ENCODE results near the gene CYP2D6.
"Not testable (repeated sequence)": the region's sequence is repeated elsewhere in the genome, so short reads cannot be mapped to it uniquely, and the experiment has no call there.

CYP2D6 gene

DNA sequence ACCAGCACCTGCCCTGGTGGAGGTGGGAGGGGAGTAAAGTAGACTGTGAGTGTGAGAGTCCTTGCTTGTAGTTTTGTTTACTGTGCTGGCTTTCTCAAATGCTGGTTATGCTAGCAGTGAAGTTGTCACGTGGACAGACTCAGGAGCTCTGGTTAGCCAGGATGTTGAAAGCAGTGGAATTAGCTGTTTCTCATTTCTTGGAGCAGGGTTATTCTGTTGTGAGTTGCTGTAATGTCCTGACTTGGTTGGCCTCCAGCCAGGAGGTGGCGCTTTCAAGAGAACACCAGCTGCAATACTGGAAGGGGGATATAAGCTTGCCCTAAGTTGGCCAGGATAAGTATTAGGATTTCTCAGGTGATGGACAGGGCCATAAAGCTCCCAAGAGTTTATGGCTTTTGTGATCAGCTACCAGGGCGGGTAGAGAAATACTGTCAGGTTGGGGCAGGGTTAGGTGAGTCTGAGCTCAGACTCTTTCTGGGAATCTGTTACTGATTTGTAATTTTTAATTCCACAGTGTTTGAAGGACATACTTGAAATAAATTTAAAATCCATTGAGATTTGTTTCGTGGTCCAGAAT, 13.7 kb downstream of the CYP2D6 start:
- Histone ChIP-seq H3K4me1 (ENCODE audit: control insufficient read depth in 5 of 5, insufficient read depth in 5 of 5, low read length in 5 of 5) (peaks cover 2 to 12% (median 4%) of the 10 kb centered on the region in 5 donors), H3K36me3 (ENCODE audit: control insufficient read depth in 5 of 5, insufficient read depth in 5 of 5, low read length in 5 of 5) (no peaks in the 10 kb centered on the region), H3K9ac (ENCODE audit: low read length in 5 of 5) (no peak overlapping the region), H3K27ac (ENCODE audit: low read depth, low read length) (no peak overlapping the region), H3K9me3 (ENCODE audit: control insufficient read depth in 5 of 5, low read length in 5 of 5) (peaks cover 0 to 10% (median 9%) of the 10 kb centered on the region in 5 donors), H3K4me3 (ENCODE audit: low read depth in 1 of 5, low read length in 5 of 5) (no peak overlapping the region), H3K27me3 (ENCODE audit: control insufficient read depth in 5 of 5, insufficient read depth in 4 of 5, low read length in 5 of 5) (no peaks in the 10 kb centered on the region)

DNA sequence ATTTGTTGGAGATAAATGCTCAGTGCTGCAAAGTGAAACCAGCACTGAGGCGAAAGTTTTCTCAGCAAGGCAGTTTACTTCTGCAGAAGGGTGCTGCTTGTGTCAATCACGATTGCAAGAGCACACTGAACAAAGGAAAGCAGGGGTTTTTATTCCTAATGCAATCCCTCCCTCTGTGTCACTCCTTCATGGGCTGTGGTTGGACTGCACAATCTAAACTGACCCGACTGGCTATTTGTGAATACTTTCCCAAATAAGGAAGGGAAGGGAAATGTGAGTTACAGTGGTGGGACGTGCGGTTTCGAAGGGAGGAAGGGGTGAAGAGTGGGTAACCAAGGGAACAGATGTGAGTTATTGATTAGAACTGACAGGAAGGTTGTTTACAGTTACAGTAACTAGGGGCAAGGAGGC, 15.2 kb downstream of the CYP2D6 start:
- H3K27me3 ChIP-seq (ENCODE audit: control insufficient read depth in 5 of 5, insufficient read depth in 4 of 5, low read length in 5 of 5); H3K27ac ChIP-seq (ENCODE audit: low read depth, low read length); H3K4me3 ChIP-seq (ENCODE audit: low read depth in 1 of 5, low read length in 5 of 5); H3K36me3 ChIP-seq (ENCODE audit: control insufficient read depth in 5 of 5, insufficient read depth in 5 of 5, low read length in 5 of 5); H3K9ac ChIP-seq (ENCODE audit: low read length in 5 of 5): not testable (repeated sequence)
- Histone ChIP-seq H3K4me1 (ENCODE audit: control insufficient read depth in 5 of 5, insufficient read depth in 5 of 5, low read length in 5 of 5) (peaks cover 2 to 12% (median 4%) of the 10 kb centered on the region in 5 donors), H3K9me3 (ENCODE audit: control insufficient read depth in 5 of 5, low read length in 5 of 5) (peaks cover 0 to 10% (median 9%) of the 10 kb centered on the region in 5 donors)

- Histone ChIP-seq H3K4me1 (ENCODE audit: control insufficient read depth in 5 of 5, insufficient read depth in 5 of 5, low read length in 5 of 5) (peaks cover 2 to 12% (median 4%) of the 10 kb centered on the region in 5 donors), H3K36me3 (ENCODE audit: control insufficient read depth in 5 of 5, insufficient read depth in 5 of 5, low read length in 5 of 5) (no peaks in the 10 kb centered on the region), H3K9me3 (ENCODE audit: control insufficient read depth in 5 of 5, low read length in 5 of 5) (peaks cover 0 to 10% (median 9%) of the 10 kb centered on the region in 5 donors), H3K27ac (ENCODE audit: low read depth, low read length) (no peak overlapping the region), H3K4me3 (ENCODE audit: low read depth in 1 of 5, low read length in 5 of 5) (no peak overlapping the region), H3K9ac (ENCODE audit: low read length in 5 of 5) (no peak overlapping the region), H3K27me3 (ENCODE audit: control insufficient read depth in 5 of 5, insufficient read depth in 4 of 5, low read length in 5 of 5) (no peaks in the 10 kb centered on the region)
These were observed 15.9 kb downstream of the CYP2D6 start for GRCh38 chr22:42114721-42115120.

- H3K36me3 ChIP-seq (ENCODE audit: control insufficient read depth in 5 of 5, insufficient read depth in 5 of 5, low read length in 5 of 5); H3K27ac ChIP-seq (ENCODE audit: low read depth, low read length); H3K9ac ChIP-seq (ENCODE audit: low read length in 5 of 5); H3K4me3 ChIP-seq (ENCODE audit: low read depth in 1 of 5, low read length in 5 of 5); H3K27me3 ChIP-seq (ENCODE audit: control insufficient read depth in 5 of 5, insufficient read depth in 4 of 5, low read length in 5 of 5): not testable (repeated sequence)
- H3K4me1 ChIP-seq (ENCODE audit: control insufficient read depth in 5 of 5, insufficient read depth in 5 of 5, low read length in 5 of 5): peaks cover 2 to 12% (median 4%) of the 10 kb centered on the region in 5 donors
- H3K9me3 ChIP-seq (ENCODE audit: control insufficient read depth in 5 of 5, low read length in 5 of 5): peaks cover 0 to 10% (median 9%) of the 10 kb centered on the region in 5 donors
These were observed 17.8 kb downstream of the CYP2D6 start for GRCh38 chr22:42112793-42113192.

GRCh38 chr22:42111798-42112197, 18.8 kb downstream of the CYP2D6 start:
- H3K4me3 ChIP-seq (ENCODE audit: low read depth in 1 of 5, low read length in 5 of 5): no peak overlapping the region
- peaks cover 1 to 5% (median 3%) of the 10 kb centered on the region in 5 donors for H3K4me1 ChIP-seq (ENCODE audit: control insufficient read depth in 5 of 5, insufficient read depth in 5 of 5, low read length in 5 of 5)
- H3K9me3 ChIP-seq (ENCODE audit: control insufficient read depth in 5 of 5, low read length in 5 of 5): peaks cover 0 to 10% (median 9%) of the 10 kb centered on the region in 5 donors
- H3K27ac ChIP-seq (ENCODE audit: low read depth, low read length): no peak overlapping the region
- no peaks in the 10 kb centered on the region for H3K27me3 ChIP-seq (ENCODE audit: control insufficient read depth in 5 of 5, insufficient read depth in 4 of 5, low read length in 5 of 5)
- H3K9ac ChIP-seq (ENCODE audit: low read length in 5 of 5): no peak overlapping the region
- no peaks in the 10 kb centered on the region for H3K36me3 ChIP-seq (ENCODE audit: control insufficient read depth in 5 of 5, insufficient read depth in 5 of 5, low read length in 5 of 5)

GRCh38 chr22:42108848-42109247, 21.8 kb downstream of the CYP2D6 start:
- Histone ChIP-seq H3K9ac (ENCODE audit: low read length in 5 of 5) (no peak overlapping the region), H3K9me3 (ENCODE audit: control insufficient read depth in 5 of 5, low read length in 5 of 5) (peaks cover 0 to 11% (median 9%) of the 10 kb centered on the region in 5 donors), H3K27ac (ENCODE audit: low read depth, low read length) (no peak overlapping the region), H3K4me3 (ENCODE audit: low read depth in 1 of 5, low read length in 5 of 5) (no peak overlapping the region), H3K36me3 (ENCODE audit: control insufficient read depth in 5 of 5, insufficient read depth in 5 of 5, low read length in 5 of 5) (no peaks in the 10 kb centered on the region), H3K4me1 (ENCODE audit: control insufficient read depth in 5 of 5, insufficient read depth in 5 of 5, low read length in 5 of 5) (no peaks in the 10 kb centered on the region), H3K27me3 (ENCODE audit: control insufficient read depth in 5 of 5, insufficient read depth in 4 of 5, low read length in 5 of 5) (no peaks in the 10 kb centered on the region)

DNA sequence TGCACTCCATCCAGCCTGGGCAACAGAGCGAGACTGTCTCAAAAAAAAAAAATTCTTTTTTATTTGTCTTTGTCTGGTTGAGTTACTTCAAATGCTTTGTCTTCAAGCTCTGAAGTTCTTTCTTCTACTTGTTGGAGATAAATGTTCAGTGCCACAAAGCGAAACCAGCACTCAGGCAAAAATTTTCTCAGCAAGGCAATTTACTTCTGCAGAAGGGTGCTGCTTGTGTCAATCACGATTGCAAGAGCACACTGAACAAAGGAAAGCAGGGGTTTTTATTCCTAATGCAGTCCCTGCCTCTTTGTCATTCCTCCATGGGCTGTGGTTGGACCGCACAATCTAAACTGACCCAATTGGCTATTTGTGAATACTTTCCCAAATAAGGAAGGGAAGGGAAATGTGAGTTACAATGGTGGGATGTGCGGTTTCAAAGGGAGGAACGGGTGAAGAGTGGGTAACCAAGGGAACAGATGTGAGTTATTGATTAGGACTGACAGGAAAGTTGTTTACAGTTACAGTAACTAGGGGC, 26.2 kb downstream of the CYP2D6 start:
- H3K9ac ChIP-seq (ENCODE audit: low read length in 5 of 5); H3K4me1 ChIP-seq (ENCODE audit: control insufficient read depth in 5 of 5, insufficient read depth in 5 of 5, low read length in 5 of 5); H3K27me3 ChIP-seq (ENCODE audit: control insufficient read depth in 5 of 5, insufficient read depth in 4 of 5, low read length in 5 of 5); H3K4me3 ChIP-seq (ENCODE audit: low read depth in 1 of 5, low read length in 5 of 5); H3K36me3 ChIP-seq (ENCODE audit: control insufficient read depth in 5 of 5, insufficient read depth in 5 of 5, low read length in 5 of 5); H3K27ac ChIP-seq (ENCODE audit: low read depth, low read length): not testable (repeated sequence)
- H3K9me3 ChIP-seq (ENCODE audit: control insufficient read depth in 5 of 5, low read length in 5 of 5): peaks cover 2 to 20% (median 18%) of the 10 kb centered on the region in 5 donors

DNA sequence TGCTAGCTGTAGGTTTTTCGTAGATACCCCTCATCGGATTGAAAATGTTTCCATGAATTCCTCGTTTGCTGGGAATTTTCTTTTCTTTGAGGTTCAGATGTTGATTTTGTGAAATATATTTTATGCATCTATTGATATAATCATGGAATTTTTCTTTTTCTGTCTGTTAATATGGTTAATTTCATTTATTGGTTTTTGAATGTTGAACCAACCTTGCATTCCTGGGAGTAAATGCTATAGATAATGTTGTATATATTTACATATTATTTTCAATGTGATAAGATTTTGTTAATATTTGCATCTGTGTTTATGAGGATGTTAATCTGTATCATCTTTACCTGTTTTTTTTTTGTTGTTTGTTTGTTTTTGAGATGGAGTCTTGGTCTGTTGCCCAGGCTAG, 29.4 kb downstream of the CYP2D6 start:
- Histone ChIP-seq H3K9me3 (ENCODE audit: control insufficient read depth in 5 of 5, low read length in 5 of 5) (peaks cover 2 to 22% (median 18%) of the 10 kb centered on the region in 5 donors), H3K4me1 (ENCODE audit: control insufficient read depth in 5 of 5, insufficient read depth in 5 of 5, low read length in 5 of 5) (no peaks in the 10 kb centered on the region), H3K36me3 (ENCODE audit: control insufficient read depth in 5 of 5, insufficient read depth in 5 of 5, low read length in 5 of 5) (peaks cover 0 to 5% (median 0%) of the 10 kb centered on the region in 5 donors)

DNA sequence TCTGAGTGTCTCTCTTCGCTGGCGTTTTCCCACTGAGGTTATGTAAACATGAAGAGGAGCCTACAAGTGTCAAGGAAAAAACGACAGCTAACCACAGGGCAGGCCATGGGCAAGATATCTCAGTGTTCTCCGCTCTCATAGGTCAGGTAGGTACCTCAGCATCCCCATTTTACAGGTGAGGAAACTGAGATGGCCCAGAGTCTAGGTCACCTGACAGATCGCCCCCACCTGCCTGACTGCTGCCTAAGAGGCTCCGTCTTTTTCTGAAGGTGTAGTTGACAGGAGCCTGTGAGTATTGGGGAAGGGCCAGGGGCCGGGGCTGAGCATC, 39.2 kb downstream of the CYP2D6 start:
- no peaks in the 10 kb centered on the region for H3K9me3 ChIP-seq (ENCODE audit: control insufficient read depth in 5 of 5, low read length in 5 of 5)
- peak overlapping the region; percentile 70 to 92 (median 83) for H3K9ac ChIP-seq (ENCODE audit: low read length in 5 of 5)
- no peaks in the 10 kb centered on the region for H3K27me3 ChIP-seq (ENCODE audit: control insufficient read depth in 5 of 5, insufficient read depth in 4 of 5, low read length in 5 of 5)
- peaks cover 4 to 8% (median 7%) of the 10 kb centered on the region in 5 donors for H3K36me3 ChIP-seq (ENCODE audit: control insufficient read depth in 5 of 5, insufficient read depth in 5 of 5, low read length in 5 of 5)
- H3K4me1 ChIP-seq (ENCODE audit: control insufficient read depth in 5 of 5, insufficient read depth in 5 of 5, low read length in 5 of 5): peaks cover 0 to 27% (median 24%) of the 10 kb centered on the region in 5 donors
- peak overlapping the region; percentile 56 to 99 (median 78) for H3K4me3 ChIP-seq (ENCODE audit: low read depth in 1 of 5, low read length in 5 of 5)
- peak overlapping the region; percentile 86 for H3K27ac ChIP-seq (ENCODE audit: low read depth, low read length)

More for the DNA sequence above, 29.4 kb downstream of the CYP2D6 start:
- Histone ChIP-seq H3K27ac (ENCODE audit: low read depth, low read length) (no peak overlapping the region), H3K9ac (ENCODE audit: low read length in 5 of 5) (no peak overlapping the region), H3K27me3 (ENCODE audit: control insufficient read depth in 5 of 5, insufficient read depth in 4 of 5, low read length in 5 of 5) (no peaks in the 10 kb centered on the region), H3K4me3 (ENCODE audit: low read depth in 1 of 5, low read length in 5 of 5) (no peak overlapping the region)

DNA sequence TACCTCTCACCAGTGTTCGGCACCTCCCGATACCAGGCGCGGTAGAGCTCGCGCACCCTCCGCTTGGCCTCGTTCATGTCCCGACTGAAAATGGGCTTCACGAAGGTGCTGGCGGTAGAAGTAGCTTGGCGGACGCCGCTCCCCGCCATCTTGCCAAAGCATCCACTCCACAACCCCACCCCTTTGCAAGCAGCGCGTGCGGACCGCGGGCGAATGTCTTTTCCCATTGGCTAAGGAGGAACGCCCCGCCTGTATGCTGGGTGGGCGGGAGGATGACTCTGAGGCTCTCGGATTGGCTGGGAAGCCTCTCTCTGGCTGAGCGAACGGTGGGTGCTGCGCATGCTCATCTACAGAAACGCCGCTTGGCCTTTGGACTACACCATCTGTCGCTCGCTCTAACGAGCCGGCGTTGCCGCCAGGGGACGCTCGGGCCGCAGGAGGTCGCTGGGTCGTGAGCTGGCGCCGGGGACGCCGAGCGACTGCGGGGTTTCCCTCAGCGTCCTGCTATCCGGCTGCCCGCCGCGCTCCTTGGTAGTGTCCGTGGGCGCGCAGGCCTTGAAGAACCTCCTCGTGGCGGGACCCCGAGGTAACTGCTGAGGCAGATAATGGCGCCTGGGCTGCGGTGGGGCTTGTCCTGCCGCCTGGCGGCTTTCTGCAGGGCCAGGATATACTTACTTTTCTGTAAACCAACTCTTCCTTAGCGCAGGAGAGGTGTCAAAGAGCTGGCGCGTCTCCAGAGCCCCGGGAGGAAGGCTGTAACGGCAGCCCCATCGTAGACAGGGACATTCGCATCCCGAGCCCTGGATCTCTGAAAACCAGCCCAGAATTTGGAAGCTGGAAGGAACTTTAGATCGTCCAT, 39.8 kb downstream of the CYP2D6 start, which contains the start of gene NDUFA6:
NDUFA6 (minus strand) TSS at position 177 of the 859 bp plus-strand sequence; CDS start at position 149, 28 bp downstream.
- Histone ChIP-seq H3K4me1 (ENCODE audit: control insufficient read depth in 5 of 5, insufficient read depth in 5 of 5, low read length in 5 of 5) (peaks cover 0 to 33% (median 24%) of the 10 kb centered on the region in 5 donors), H3K4me3 (ENCODE audit: low read depth in 1 of 5, low read length in 5 of 5) (peak within 1 kb of the TSS; percentile 89 to 99 (median 95)), H3K27ac (ENCODE audit: low read depth, low read length) (peak within 1 kb of the TSS; percentile 96), H3K9ac (ENCODE audit: low read length in 5 of 5) (peak within 1 kb of the TSS; percentile 81 to 95 (median 90)), H3K9me3 (ENCODE audit: control insufficient read depth in 5 of 5, low read length in 5 of 5) (no peaks in the 10 kb centered on the region), H3K27me3 (ENCODE audit: control insufficient read depth in 5 of 5, insufficient read depth in 4 of 5, low read length in 5 of 5) (no peaks in the 10 kb centered on the region), H3K36me3 (ENCODE audit: control insufficient read depth in 5 of 5, insufficient read depth in 5 of 5, low read length in 5 of 5) (peaks cover 10 to 14% (median 13%) of the 10 kb centered on the region in 5 donors)
